A549 (cell line): ENCODE data around the gene OR4F6. TPM values are rescaled to one million over a fixed set of nuclear protein-coding genes. Genes with fewer than 3 reads are reported as not detected.
A peak's percentile ranks its signal among the peaks of the same experiment; 100 is the strongest.

Source experiments
- ATAC-seq, 2 experiments: fragments of 200-7000 bp in 1 of 2; fragments of >200 bp in 1 of 2; cut with Nextera tagmentation in 1 of 2; cut with Tn5 transposase in 1 of 2; 3 replicates each; pipeline versions ENCODE4 v1.8.0 to v1.9.1; 2018 to 2020; ENCODE audit warnings: mild to moderate bottlenecking in 1 of 2, moderate library complexity in 1 of 2
- CTCF ChIA-PET: fragments of 300-600 bp; sonication (Branson Sonifier 250); formaldehyde crosslinking; extraction: SDS; loops from one replicate; lab custom pipeline; 2021; ENCODE audit warnings: antibody characterized with exemption, inconsistent platforms; lab: Yijun Ruan, JAX
- POLR2A ChIA-PET: fragments of 350-600 bp; formaldehyde crosslinking; extraction: SDS; loops from one replicate; lab custom pipeline; 2021; ENCODE audit warnings: antibody characterized with exemption, inconsistent platforms; lab: Yijun Ruan, JAX
- DNase-seq, 2 experiments: peaks; one replicate each; pipeline versions ENCODE4 v3.0.0 to v3.0.0-alpha.2; 2011 to 2016; ENCODE audit warnings: low read depth in 1 of 2, low spot score in 1 of 2
- FAIRE-seq: peaks from 2 replicates; lab custom pipeline; 2011; peaks lifted over from hg19 to GRCh38; lab: Jason Lieb, UNC
- H3K27ac ChIP-seq, 2 experiments: fragments of >200 bp; sonication (Bioruptor Twin); formaldehyde crosslinking; 3 replicates each; pipeline ENCODE4 v1.5.1; 2016 to 2017
- H3K4me1 ChIP-seq: fragments of >200 bp; sonication (Bioruptor Twin); formaldehyde crosslinking; 3 replicates; pipeline ENCODE4 v1.6.1; 2016
- H3K4me2 ChIP-seq: fragments of >200 bp; sonication (Bioruptor Twin); formaldehyde crosslinking; 3 replicates; pipeline ENCODE4 v1.6.1; 2016
- H3K4me3 ChIP-seq: fragments of >200 bp; sonication (Bioruptor Twin); formaldehyde crosslinking; 3 replicates; pipeline ENCODE4 v1.5.1; 2016
- H3K9me3 ChIP-seq: fragments of >200 bp; sonication (Bioruptor Twin); formaldehyde crosslinking; 3 replicates; pipeline ENCODE4 v1.6.1; 2016
- BHLHE40 ChIP-seq: IDR thresholded peaks from 2 replicates; pipeline ENCODE4 v1.6.1; 2012; ENCODE audit warnings: low read depth, low read length, inconsistent platforms
- CBX2 ChIP-seq: fragments of 200-600 bp; sonication (generic); IDR thresholded peaks from 2 replicates; pipeline ENCODE4 v1.6.1; 2016; ENCODE audit warnings: low read depth, mild to moderate bottlenecking, borderline replicate concordance
- CHD4 ChIP-seq: fragments of 200-600 bp; sonication (generic); IDR thresholded peaks from 2 replicates; pipeline ENCODE4 v1.6.1; 2016; ENCODE audit warnings: antibody characterized with exemption, mild to moderate bottlenecking, borderline replicate concordance
- FOSB ChIP-seq: fragments of 250-450 bp; sonication (Bioruptor Pico); IDR thresholded peaks from 2 replicates; pipeline ENCODE4 v1.5.0; 2020; ENCODE audit warnings: mild to moderate bottlenecking, moderate library complexity
- GATA3 ChIP-seq: IDR thresholded peaks from 2 replicates; pipeline ENCODE4 v1.6.1; 2012; ENCODE audit warnings: borderline replicate concordance
- HOXA7 ChIP-seq: fragments of 250-450 bp; sonication (Bioruptor Pico); IDR thresholded peaks from 2 replicates; pipeline ENCODE4 v1.5.0; 2020; ENCODE audit warnings: mild to moderate bottlenecking, moderate library complexity
- HOXB13 ChIP-seq: fragments of 250-450 bp; sonication (Bioruptor Pico); IDR thresholded peaks from 2 replicates; pipeline ENCODE4 v1.5.0; 2020; ENCODE audit warnings: low read depth, mild to moderate bottlenecking, moderate library complexity
- HOXB5 ChIP-seq: fragments of 250-450 bp; sonication (Bioruptor Pico); IDR thresholded peaks from 2 replicates; pipeline ENCODE4 v1.5.0; 2020; ENCODE audit warnings: mild to moderate bottlenecking, moderate library complexity
- RNF2 ChIP-seq: fragments of 200-600 bp; sonication (generic); IDR thresholded peaks from 2 replicates; pipeline ENCODE4 v1.6.1; 2016; ENCODE audit warnings: low read depth, mild to moderate bottlenecking, antibody characterized with exemption, moderate library complexity, borderline replicate concordance
- SMC3 ChIP-seq: fragments of >200 bp; sonication (Bioruptor Twin); formaldehyde crosslinking; IDR thresholded peaks from 3 replicates; pipeline ENCODE4 v1.6.1; 2018; ENCODE audit warnings: inconsistent platforms
- SREBF2 ChIP-seq: fragments of 450-650 bp; IDR thresholded peaks from 2 replicates; pipeline ENCODE4 v1.6.1; 2014; ENCODE audit warnings: mild to moderate bottlenecking, moderate library complexity
- TP53 ChIP-seq: fragments of 250-450 bp; sonication (Bioruptor Pico); IDR thresholded peaks from 2 replicates; pipeline ENCODE4 v1.5.0; 2021; ENCODE audit warnings: mild to moderate bottlenecking, moderate library complexity
- ZC3H11A ChIP-seq: fragments of 450-650 bp; IDR thresholded peaks from 2 replicates; pipeline ENCODE4 v1.6.1; 2014; ENCODE audit warnings: antibody characterized with exemption, mild to moderate bottlenecking
- ZFP36 ChIP-seq: fragments of 450-650 bp; IDR thresholded peaks from 2 replicates; pipeline ENCODE4 v1.6.1; 2014; ENCODE audit warnings: borderline replicate concordance; ENCODE audit not compliant: partially characterized antibody
- ZSCAN20 ChIP-seq: fragments of 250-450 bp; sonication (Bioruptor Pico); IDR thresholded peaks from 2 replicates; pipeline ENCODE4 v1.8.0; 2022; ENCODE audit warnings: mild to moderate bottlenecking, moderate library complexity
- WGBS: methylation state at CpG from one replicate; pipeline ENCODE4 v1.1.6; 2017; ENCODE audit errors: missing lambda C conversion rate; 5-methylcytosine and 5-hydroxymethylcytosine counted together
- polyA plus RNA-seq, 4 experiments: library from polyadenylated mRNA; depleted of rRNA in 3 of 4; stranded (reverse); fragments of >200 nt; fragmentation: RNase III in 1 of 4; extraction: RNeasy Plus Mini Kit Qiagen cat#74134 plus additional on column Dnase treatment in 1 of 4; gene quantifications; 2 replicates in 3 of 4; 3 replicates in 1 of 4; pipeline ENCODE4 v1.2.3, GENCODE V29; 2011 to 2017
- TF ChIP-seq, protein P1 (sequence below): fragments of 200-600 bp; sonication (generic); IDR thresholded peaks from 2 replicates; pipeline ENCODE4 v1.6.1; 2016; ENCODE audit warnings: antibody characterized with exemption, mild to moderate bottlenecking, moderate library complexity
- TF ChIP-seq, protein P2 (sequence below): fragments of >200 bp; sonication (Bioruptor Twin); formaldehyde crosslinking; IDR thresholded peaks from 2 replicates; pipeline ENCODE4 v1.6.1; 2016
- TF ChIP-seq, protein P3 (sequence below): fragments of 250-450 bp; sonication (Bioruptor Pico); IDR thresholded peaks from 2 replicates; pipeline ENCODE4 v1.5.0; 2020; ENCODE audit warnings: low read depth, mild to moderate bottlenecking, moderate library complexity
- TF ChIP-seq, protein P4 (sequence below): fragments of >200 bp; sonication (Bioruptor Twin); formaldehyde crosslinking; IDR thresholded peaks from 3 replicates; pipeline ENCODE4 v1.5.1; 2016

Gene OR4F6
- polyA plus RNA-seq, 2 of the 4 experiments (the other 2 are of a cell fraction) = not detected

DNA sequence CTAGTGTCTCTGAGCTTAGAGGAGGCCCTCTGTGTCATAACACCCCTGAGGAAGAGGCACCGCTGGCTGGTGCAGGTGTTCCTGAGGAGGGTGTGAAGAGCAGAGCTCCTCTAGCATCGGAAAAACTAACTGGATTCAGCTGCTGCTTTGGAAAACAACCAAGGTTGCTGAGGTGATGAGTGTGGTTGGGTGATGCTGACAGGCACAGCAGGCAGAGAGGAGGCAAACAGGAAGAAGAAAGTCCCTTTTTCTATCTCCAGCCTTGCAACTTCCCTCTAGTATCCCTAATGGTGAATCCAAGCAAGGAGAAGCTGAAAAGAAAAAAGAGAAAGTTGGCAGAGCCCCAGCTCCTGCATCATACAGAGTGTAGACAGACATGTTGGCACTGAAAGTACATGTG, 4.9 kb downstream of the OR4F6 start (continued):
- TF ChIP-seq, protein P1, sequence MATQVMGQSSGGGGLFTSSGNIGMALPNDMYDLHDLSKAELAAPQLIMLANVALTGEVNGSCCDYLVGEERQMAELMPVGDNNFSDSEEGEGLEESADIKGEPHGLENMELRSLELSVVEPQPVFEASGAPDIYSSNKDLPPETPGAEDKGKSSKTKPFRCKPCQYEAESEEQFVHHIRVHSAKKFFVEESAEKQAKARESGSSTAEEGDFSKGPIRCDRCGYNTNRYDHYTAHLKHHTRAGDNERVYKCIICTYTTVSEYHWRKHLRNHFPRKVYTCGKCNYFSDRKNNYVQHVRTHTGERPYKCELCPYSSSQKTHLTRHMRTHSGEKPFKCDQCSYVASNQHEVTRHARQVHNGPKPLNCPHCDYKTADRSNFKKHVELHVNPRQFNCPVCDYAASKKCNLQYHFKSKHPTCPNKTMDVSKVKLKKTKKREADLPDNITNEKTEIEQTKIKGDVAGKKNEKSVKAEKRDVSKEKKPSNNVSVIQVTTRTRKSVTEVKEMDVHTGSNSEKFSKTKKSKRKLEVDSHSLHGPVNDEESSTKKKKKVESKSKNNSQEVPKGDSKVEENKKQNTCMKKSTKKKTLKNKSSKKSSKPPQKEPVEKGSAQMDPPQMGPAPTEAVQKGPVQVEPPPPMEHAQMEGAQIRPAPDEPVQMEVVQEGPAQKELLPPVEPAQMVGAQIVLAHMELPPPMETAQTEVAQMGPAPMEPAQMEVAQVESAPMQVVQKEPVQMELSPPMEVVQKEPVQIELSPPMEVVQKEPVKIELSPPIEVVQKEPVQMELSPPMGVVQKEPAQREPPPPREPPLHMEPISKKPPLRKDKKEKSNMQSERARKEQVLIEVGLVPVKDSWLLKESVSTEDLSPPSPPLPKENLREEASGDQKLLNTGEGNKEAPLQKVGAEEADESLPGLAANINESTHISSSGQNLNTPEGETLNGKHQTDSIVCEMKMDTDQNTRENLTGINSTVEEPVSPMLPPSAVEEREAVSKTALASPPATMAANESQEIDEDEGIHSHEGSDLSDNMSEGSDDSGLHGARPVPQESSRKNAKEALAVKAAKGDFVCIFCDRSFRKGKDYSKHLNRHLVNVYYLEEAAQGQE = no peak
- TF ChIP-seq SMC3 = no peak
- TF ChIP-seq SREBF2 = no peak
- TF ChIP-seq, protein P2, sequence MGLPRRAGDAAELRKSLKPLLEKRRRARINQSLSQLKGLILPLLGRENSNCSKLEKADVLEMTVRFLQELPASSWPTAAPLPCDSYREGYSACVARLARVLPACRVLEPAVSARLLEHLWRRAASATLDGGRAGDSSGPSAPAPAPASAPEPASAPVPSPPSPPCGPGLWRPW = no peak
- no peak for TF ChIP-seq CBX2

DNA sequence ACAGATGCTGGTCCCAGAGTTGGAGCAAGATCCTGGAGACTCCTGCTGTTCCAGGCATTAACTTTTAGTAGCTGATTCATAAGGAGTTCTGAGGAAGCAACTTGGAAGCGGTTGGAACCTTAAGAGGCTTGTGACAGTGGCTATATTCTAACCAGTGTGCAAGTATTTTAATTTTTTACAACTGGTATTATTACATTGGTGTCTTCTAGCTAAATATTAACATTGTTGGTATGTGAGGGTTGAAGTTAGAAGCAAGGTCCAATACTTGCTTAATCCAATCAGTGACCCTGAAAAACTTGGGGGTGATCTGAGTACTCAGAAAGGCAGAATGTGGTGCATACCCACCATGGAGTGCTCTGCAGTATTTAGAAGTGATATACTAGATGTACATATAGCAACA, 7.1 kb downstream of the OR4F6 start:
- ATAC-seq (no peak), FAIRE-seq (no peak), DNase-seq (no peak)
- H3K4me3 ChIP-seq = no peak overlapping the region
- no peak for TF ChIP-seq HOXB5
- TF ChIP-seq, protein P1 = no peak
- TF ChIP-seq ZFP36 = no peak
- TF ChIP-seq BHLHE40 = no peak
- TF ChIP-seq FOSB = no peak
- no peak for TF ChIP-seq RNF2
- no peak for TF ChIP-seq SMC3
- no peak for TF ChIP-seq ZC3H11A
- no peak for TF ChIP-seq TP53 (CRISPR knock-in tag)
- TF ChIP-seq HOXA7 = no peak
- H3K4me1 ChIP-seq = no peaks in the 10 kb centered on the region
- WGBS = 26% methylated on average over 1 of the region's 1 CpG
- POLR2A ChIA-PET = no interaction called here
- H3K4me2 ChIP-seq = no peak overlapping the region
- H3K9me3 ChIP-seq = no peaks in the 10 kb centered on the region
- no peak overlapping the region for H3K27ac ChIP-seq
- CTCF ChIA-PET = no interaction called here

DNA sequence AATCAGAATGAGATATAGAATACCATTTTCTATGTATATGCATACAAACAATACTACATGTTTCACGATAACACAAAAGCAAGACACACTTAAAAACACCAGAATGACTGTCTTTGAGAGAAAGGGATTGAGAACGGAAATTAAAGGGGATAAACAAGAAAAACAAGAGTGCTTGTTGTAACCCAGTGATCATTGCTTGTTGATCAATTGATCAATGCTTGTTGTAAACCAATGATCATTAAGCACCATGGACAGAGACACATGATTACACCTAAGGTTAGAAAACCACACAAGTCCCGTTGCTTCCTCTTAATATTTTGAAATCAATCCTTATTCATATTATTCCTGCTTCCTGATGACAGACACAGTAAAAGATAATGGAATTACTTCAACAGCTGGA, 7.6 kb downstream of the OR4F6 start:
- TF ChIP-seq, protein P3, sequence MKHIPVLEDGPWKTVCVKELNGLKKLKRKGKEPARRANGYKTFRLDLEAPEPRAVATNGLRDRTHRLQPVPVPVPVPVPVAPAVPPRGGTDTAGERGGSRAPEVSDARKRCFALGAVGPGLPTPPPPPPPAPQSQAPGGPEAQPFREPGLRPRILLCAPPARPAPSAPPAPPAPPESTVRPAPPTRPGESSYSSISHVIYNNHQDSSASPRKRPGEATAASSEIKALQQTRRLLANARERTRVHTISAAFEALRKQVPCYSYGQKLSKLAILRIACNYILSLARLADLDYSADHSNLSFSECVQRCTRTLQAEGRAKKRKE (CRISPR knock-in tag) = no peak
- TF ChIP-seq GATA3 = no peak
- no peak for TF ChIP-seq HOXB13 (CRISPR knock-in tag)
- TF ChIP-seq, protein P4, sequence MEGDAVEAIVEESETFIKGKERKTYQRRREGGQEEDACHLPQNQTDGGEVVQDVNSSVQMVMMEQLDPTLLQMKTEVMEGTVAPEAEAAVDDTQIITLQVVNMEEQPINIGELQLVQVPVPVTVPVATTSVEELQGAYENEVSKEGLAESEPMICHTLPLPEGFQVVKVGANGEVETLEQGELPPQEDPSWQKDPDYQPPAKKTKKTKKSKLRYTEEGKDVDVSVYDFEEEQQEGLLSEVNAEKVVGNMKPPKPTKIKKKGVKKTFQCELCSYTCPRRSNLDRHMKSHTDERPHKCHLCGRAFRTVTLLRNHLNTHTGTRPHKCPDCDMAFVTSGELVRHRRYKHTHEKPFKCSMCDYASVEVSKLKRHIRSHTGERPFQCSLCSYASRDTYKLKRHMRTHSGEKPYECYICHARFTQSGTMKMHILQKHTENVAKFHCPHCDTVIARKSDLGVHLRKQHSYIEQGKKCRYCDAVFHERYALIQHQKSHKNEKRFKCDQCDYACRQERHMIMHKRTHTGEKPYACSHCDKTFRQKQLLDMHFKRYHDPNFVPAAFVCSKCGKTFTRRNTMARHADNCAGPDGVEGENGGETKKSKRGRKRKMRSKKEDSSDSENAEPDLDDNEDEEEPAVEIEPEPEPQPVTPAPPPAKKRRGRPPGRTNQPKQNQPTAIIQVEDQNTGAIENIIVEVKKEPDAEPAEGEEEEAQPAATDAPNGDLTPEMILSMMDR = no peak
- TF ChIP-seq, protein P1 = peak; percentile 85
- TF ChIP-seq CHD4 = no peak
- TF ChIP-seq ZSCAN20 (CRISPR knock-in tag) = no peak
- TF ChIP-seq, all 56 proteins: peak for 1
- no peak overlapping the region for H3K4me2 ChIP-seq
- no peaks in the 10 kb centered on the region for H3K4me1 ChIP-seq
- no peak overlapping the region for H3K4me3 ChIP-seq
- CTCF ChIA-PET = no interaction called here
- H3K27ac ChIP-seq = no peak overlapping the region
- WGBS = 21% methylated on average over 3 of the region's 3 CpGs
- no peak for ATAC-seq
- POLR2A ChIA-PET = no interaction called here
- no peak for FAIRE-seq
- no peaks in the 10 kb centered on the region for H3K9me3 ChIP-seq
- DNase-seq = no peak
